Esophagus muscularis mucosa (tissue), 3 donors: ENCODE measurements around the gene TYR.

ENCODE experiments used
- POLR2A ChIP-seq: fragments of 450-650 bp; IDR thresholded peaks from one replicate; pipeline ENCODE4 v1.6.1; 2017; ENCODE audit warnings: antibody characterized with exemption, moderate library complexity, mild to moderate bottlenecking, low read depth
- POLR2AphosphoS5 ChIP-seq, 2 donors: sonication (generic); formaldehyde crosslinking; IDR thresholded peaks; one replicate each; pipeline ENCODE4 v1.6.1; 2017; ENCODE audit warnings: antibody characterized with exemption in 2 of 2
- TF ChIP-seq, protein P1 (sequence below), 3 experiments: fragments of 200-600 bp in 2 of 3; fragments of 450-650 bp in 1 of 3; sonication (generic) in 2 of 3; IDR thresholded peaks; one replicate each; pipeline ENCODE4 v1.5.1; 2017 to 2019; ENCODE audit warnings: antibody characterized with exemption in 3 of 3, mild to moderate bottlenecking in 2 of 3, moderate library complexity in 1 of 3

DNA sequence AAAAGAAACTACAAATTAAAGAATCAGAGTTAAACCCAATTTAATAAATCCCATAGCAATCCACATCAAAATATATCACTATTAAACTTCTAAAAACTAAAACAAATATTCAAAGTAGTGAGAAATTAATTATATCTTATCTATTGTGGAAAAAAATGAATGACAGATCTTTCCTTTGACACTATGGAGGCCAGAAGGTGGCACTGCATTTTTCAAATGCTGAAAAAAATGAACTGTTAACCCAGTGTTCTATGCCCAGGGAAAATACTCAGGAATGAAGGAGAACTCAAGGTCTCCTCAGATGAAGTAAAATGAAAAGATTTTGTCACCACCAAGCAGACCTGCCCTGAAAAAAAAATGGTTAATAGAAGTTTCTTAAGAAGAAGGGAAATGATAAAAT is 27.7 kb downstream of the TYR start:
- TF ChIP-seq POLR2A (no peak), POLR2AphosphoS5 (IDR thresholded peaks at IDR 0.05) (no peak)
- TF ChIP-seq, protein P1, sequence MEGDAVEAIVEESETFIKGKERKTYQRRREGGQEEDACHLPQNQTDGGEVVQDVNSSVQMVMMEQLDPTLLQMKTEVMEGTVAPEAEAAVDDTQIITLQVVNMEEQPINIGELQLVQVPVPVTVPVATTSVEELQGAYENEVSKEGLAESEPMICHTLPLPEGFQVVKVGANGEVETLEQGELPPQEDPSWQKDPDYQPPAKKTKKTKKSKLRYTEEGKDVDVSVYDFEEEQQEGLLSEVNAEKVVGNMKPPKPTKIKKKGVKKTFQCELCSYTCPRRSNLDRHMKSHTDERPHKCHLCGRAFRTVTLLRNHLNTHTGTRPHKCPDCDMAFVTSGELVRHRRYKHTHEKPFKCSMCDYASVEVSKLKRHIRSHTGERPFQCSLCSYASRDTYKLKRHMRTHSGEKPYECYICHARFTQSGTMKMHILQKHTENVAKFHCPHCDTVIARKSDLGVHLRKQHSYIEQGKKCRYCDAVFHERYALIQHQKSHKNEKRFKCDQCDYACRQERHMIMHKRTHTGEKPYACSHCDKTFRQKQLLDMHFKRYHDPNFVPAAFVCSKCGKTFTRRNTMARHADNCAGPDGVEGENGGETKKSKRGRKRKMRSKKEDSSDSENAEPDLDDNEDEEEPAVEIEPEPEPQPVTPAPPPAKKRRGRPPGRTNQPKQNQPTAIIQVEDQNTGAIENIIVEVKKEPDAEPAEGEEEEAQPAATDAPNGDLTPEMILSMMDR (IDR thresholded peaks at IDR 0.05), result no peak
